Liver (tissue), 9 donors: ENCODE data around the gene CACNA2D1. TPM values are rescaled to one million over a fixed set of nuclear protein-coding genes. Genes with fewer than 3 reads are reported as not detected.

Source experiments
- DNase-seq: peaks from one replicate; pipeline ENCODE4 v3.0.0-alpha.2; 2017; ENCODE audit warnings: low spot score
- H3K27ac ChIP-seq, 2 donors: one replicate each; pipeline ENCODE4 v1.7.0; 2013; ENCODE audit warnings: inconsistent platforms in 2 of 2, low read length in 2 of 2, control low read depth in 1 of 2, low read depth in 1 of 2, mild to moderate bottlenecking in 1 of 2
- H3K27me3 ChIP-seq, 4 donors: one replicate each; pipeline versions ENCODE4 v1.6.1 to v1.7.0; 2013; ENCODE audit warnings: low read length in 3 of 4, inconsistent platforms in 1 of 4, mild to moderate bottlenecking in 1 of 4, moderate library complexity in 1 of 4; ENCODE audit not compliant: control insufficient read depth in 4 of 4, insufficient read depth in 4 of 4
- H3K36me3 ChIP-seq, 4 donors: one replicate each; pipeline versions ENCODE4 v1.6.1 to v1.7.0; 2013; ENCODE audit warnings: low read length in 3 of 4, mild to moderate bottlenecking in 3 of 4, low read depth in 1 of 4, moderate library complexity in 1 of 4; ENCODE audit not compliant: control insufficient read depth in 4 of 4, insufficient read depth in 3 of 4
- H3K4me1 ChIP-seq, 4 donors: one replicate each; pipeline versions ENCODE4 v1.6.1 to v1.7.0; 2013; ENCODE audit warnings: low read length in 3 of 4, mild to moderate bottlenecking in 3 of 4, moderate library complexity in 1 of 4; ENCODE audit not compliant: control insufficient read depth in 4 of 4, insufficient read depth in 4 of 4
- H3K4me3 ChIP-seq, 3 donors: one replicate each; pipeline versions ENCODE4 v1.6.1 to v1.7.0; 2013; ENCODE audit warnings: low read length in 3 of 3, control low read depth in 1 of 3, low read depth in 1 of 3, mild to moderate bottlenecking in 1 of 3
- H3K9ac ChIP-seq, 2 donors: one replicate each; pipeline ENCODE4 v1.7.0; 2013; ENCODE audit warnings: low read length in 2 of 2, mild to moderate bottlenecking in 2 of 2, moderate library complexity in 2 of 2, control low read depth in 1 of 2, low read depth in 1 of 2
- H3K9me3 ChIP-seq, 4 donors: one replicate each; pipeline versions ENCODE4 v1.6.1 to v1.7.0; 2013; ENCODE audit warnings: low read length in 3 of 4; ENCODE audit not compliant: control insufficient read depth in 4 of 4
- EGR1 ChIP-seq, 2 donors: IDR thresholded peaks; 2 replicates each; pipeline ENCODE4 v1.6.1; 2016 to 2018; ENCODE audit warnings: antibody characterized with exemption in 2 of 2, low read depth in 2 of 2
- FOXA1 ChIP-seq: IDR thresholded peaks from 2 replicates; pipeline ENCODE4 v1.6.1; 2016; ENCODE audit warnings: antibody characterized with exemption
- FOXA2 ChIP-seq: IDR thresholded peaks from 2 replicates; pipeline ENCODE4 v1.6.1; 2016; ENCODE audit warnings: antibody characterized with exemption
- GABPA ChIP-seq, 2 donors: IDR thresholded peaks in 1 of 2; conservative IDR thresholded peaks in 1 of 2; 2 replicates each; pipeline ENCODE4 v1.6.1; 2016; ENCODE audit warnings: antibody characterized with exemption in 2 of 2, mild to moderate bottlenecking in 1 of 2, moderate library complexity in 1 of 2
- HNF4A ChIP-seq, 2 donors: conservative IDR thresholded peaks; 2 replicates each; pipeline ENCODE4 v1.6.1; 2016; ENCODE audit warnings: antibody characterized with exemption in 2 of 2, mild to moderate bottlenecking in 2 of 2
- JUND ChIP-seq, 2 donors: IDR thresholded peaks; 2 replicates each; pipeline ENCODE4 v1.6.1; 2016; ENCODE audit warnings: antibody characterized with exemption in 2 of 2
- NR2F2 ChIP-seq: IDR thresholded peaks from 2 replicates; pipeline ENCODE4 v1.6.1; 2016; ENCODE audit warnings: antibody characterized with exemption
- RAD21 ChIP-seq, 2 donors: IDR thresholded peaks; 2 replicates each; pipeline ENCODE4 v1.6.1; 2016; ENCODE audit warnings: antibody characterized with exemption in 2 of 2, mild to moderate bottlenecking in 2 of 2
- RXRA ChIP-seq, 2 donors: IDR thresholded peaks; 2 replicates each; pipeline ENCODE4 v1.6.1; 2017 to 2018; ENCODE audit warnings: antibody characterized with exemption in 2 of 2, mild to moderate bottlenecking in 1 of 2
- SP1 ChIP-seq: IDR thresholded peaks from 2 replicates; pipeline ENCODE4 v1.6.1; 2018; ENCODE audit warnings: antibody characterized with exemption, mild to moderate bottlenecking
- TAF1 ChIP-seq: conservative IDR thresholded peaks from 2 replicates; pipeline ENCODE4 v1.6.1; 2016; ENCODE audit warnings: antibody characterized with exemption, mild to moderate bottlenecking
- YY1 ChIP-seq: IDR thresholded peaks from 2 replicates; pipeline ENCODE4 v1.6.1; 2016; ENCODE audit warnings: antibody characterized with exemption, mild to moderate bottlenecking
- WGBS: extraction: QIAGEN DNeasy Blood & Tissue Kit; methylation state at CpG from one replicate; pipeline ENCODE4 v1.1.7; 2013; 5-methylcytosine and 5-hydroxymethylcytosine counted together
- polyA plus RNA-seq, 2 donors: library from polyadenylated mRNA; stranded (reverse) in 1 of 2; unstranded in 1 of 2; fragments of 200-250 nt in 1 of 2; fragments of >200 nt in 1 of 2; fragmentation: Nextera tagmentation in 1 of 2; extraction: Ambion mirVana in 1 of 2; gene quantifications; one replicate each; pipeline versions ENCODE4 v1.2.1 to v1.2.3, GENCODE V29; 2013 to 2015
- total RNA-seq, 2 donors: library from RNA; depleted of rRNA; stranded (reverse); fragments of >200 nt; gene quantifications; one replicate each; pipeline ENCODE4 v1.2.3, GENCODE V29; 2014
- TF ChIP-seq, protein P1 (sequence below): IDR thresholded peaks from 2 replicates; pipeline ENCODE4 v1.6.1; 2016; ENCODE audit warnings: antibody characterized with exemption
- TF ChIP-seq, protein P2 (sequence below): fragments of 150-350 bp; IDR thresholded peaks from 2 replicates; pipeline ENCODE4 v1.5.1; 2017; ENCODE audit warnings: improper control_type of control experiment, low read depth, low read length; ENCODE audit not compliant: missing input control
- TF ChIP-seq, protein P3 (sequence below): IDR thresholded peaks from 2 replicates; pipeline ENCODE4 v1.6.1; 2016; ENCODE audit warnings: antibody characterized with exemption, mild to moderate bottlenecking
- TF ChIP-seq, protein P4 (sequence below): IDR thresholded peaks from 2 replicates; pipeline ENCODE4 v1.6.1; 2016; ENCODE audit warnings: antibody characterized with exemption
- TF ChIP-seq, protein P5 (sequence below): IDR thresholded peaks from 2 replicates; pipeline ENCODE4 v1.6.1; 2016; ENCODE audit warnings: antibody characterized with exemption
- donor health status: healthy.
- donor health status: healthy.
- donor health status: healthy.
- donor health status: healthy.
- donor health status: healthy.

The CACNA2D1 gene
- total and polyA plus RNA-seq, 4 donors = 0.42 to 2.3 (median 0.94) TPM

DNA sequence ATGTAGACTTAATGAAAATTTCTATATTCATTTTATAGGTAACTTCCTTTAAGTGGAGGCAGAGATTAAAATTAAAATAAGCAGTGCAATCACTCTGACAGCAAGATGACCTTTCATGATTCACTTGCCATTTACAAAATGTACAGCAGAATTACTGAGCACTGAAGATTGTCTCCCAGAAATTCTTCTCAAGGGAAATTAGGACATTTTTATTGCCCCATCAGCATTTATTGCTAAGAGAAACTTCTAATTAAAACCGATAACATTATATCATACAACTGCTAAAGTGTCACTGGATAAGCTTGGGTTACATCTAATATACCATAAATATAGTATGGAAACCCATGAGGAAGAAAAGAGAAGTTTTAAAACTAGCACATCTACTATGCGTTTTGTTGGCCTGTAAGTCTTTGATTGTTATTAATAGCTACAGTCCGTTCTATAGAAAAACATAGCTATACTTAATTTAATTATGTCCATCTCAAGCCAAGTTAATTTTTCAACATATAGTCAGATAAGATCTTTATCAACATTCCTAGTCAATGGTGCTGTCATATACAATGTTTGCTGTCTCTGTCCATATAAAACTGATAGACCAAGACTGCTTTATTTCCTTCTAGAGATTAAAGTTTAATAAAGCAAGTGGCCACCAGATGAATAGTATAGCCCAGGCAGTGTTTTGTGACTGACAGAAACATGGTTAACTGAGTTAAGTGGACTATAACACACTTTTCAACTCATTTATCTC, 456.7 kb downstream of the CACNA2D1 start:
- no peaks in the 10 kb centered on the region for H3K27me3 ChIP-seq
- no peaks in the 10 kb centered on the region for H3K9me3 ChIP-seq
- no peaks in the 10 kb centered on the region for H3K4me1 ChIP-seq
- no peak overlapping the region for H3K9ac ChIP-seq
- TF ChIP-seq, protein P1, sequence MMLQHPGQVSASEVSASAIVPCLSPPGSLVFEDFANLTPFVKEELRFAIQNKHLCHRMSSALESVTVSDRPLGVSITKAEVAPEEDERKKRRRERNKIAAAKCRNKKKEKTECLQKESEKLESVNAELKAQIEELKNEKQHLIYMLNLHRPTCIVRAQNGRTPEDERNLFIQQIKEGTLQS = no peak
- TF ChIP-seq SP1 (no peak), TAF1 (no peak), FOXA1 (no peak), GABPA (IDR thresholded peaks at IDR 0.05 in 1 of 2, conservative IDR thresholded peaks at IDR 0.05 in 1 of 2) (no peak), HNF4A (conservative IDR thresholded peaks at IDR 0.05) (no peak), YY1 (no peak), RXRA (IDR thresholded peaks at IDR 0.05) (no peak), RAD21 (IDR thresholded peaks at IDR 0.05) (no peak), EGR1 (IDR thresholded peaks at IDR 0.05; ENCODE audit: low read depth in 2 of 2) (no peak), JUND (IDR thresholded peaks at IDR 0.05) (no peak), FOXA2 (no peak), NR2F2 (no peak)
- TF ChIP-seq, protein P2, sequence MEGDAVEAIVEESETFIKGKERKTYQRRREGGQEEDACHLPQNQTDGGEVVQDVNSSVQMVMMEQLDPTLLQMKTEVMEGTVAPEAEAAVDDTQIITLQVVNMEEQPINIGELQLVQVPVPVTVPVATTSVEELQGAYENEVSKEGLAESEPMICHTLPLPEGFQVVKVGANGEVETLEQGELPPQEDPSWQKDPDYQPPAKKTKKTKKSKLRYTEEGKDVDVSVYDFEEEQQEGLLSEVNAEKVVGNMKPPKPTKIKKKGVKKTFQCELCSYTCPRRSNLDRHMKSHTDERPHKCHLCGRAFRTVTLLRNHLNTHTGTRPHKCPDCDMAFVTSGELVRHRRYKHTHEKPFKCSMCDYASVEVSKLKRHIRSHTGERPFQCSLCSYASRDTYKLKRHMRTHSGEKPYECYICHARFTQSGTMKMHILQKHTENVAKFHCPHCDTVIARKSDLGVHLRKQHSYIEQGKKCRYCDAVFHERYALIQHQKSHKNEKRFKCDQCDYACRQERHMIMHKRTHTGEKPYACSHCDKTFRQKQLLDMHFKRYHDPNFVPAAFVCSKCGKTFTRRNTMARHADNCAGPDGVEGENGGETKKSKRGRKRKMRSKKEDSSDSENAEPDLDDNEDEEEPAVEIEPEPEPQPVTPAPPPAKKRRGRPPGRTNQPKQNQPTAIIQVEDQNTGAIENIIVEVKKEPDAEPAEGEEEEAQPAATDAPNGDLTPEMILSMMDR = no peak
- TF ChIP-seq, protein P3, sequence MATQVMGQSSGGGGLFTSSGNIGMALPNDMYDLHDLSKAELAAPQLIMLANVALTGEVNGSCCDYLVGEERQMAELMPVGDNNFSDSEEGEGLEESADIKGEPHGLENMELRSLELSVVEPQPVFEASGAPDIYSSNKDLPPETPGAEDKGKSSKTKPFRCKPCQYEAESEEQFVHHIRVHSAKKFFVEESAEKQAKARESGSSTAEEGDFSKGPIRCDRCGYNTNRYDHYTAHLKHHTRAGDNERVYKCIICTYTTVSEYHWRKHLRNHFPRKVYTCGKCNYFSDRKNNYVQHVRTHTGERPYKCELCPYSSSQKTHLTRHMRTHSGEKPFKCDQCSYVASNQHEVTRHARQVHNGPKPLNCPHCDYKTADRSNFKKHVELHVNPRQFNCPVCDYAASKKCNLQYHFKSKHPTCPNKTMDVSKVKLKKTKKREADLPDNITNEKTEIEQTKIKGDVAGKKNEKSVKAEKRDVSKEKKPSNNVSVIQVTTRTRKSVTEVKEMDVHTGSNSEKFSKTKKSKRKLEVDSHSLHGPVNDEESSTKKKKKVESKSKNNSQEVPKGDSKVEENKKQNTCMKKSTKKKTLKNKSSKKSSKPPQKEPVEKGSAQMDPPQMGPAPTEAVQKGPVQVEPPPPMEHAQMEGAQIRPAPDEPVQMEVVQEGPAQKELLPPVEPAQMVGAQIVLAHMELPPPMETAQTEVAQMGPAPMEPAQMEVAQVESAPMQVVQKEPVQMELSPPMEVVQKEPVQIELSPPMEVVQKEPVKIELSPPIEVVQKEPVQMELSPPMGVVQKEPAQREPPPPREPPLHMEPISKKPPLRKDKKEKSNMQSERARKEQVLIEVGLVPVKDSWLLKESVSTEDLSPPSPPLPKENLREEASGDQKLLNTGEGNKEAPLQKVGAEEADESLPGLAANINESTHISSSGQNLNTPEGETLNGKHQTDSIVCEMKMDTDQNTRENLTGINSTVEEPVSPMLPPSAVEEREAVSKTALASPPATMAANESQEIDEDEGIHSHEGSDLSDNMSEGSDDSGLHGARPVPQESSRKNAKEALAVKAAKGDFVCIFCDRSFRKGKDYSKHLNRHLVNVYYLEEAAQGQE = no peak
- TF ChIP-seq, protein P4, sequence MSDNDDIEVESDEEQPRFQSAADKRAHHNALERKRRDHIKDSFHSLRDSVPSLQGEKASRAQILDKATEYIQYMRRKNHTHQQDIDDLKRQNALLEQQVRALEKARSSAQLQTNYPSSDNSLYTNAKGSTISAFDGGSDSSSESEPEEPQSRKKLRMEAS = no peak
- TF ChIP-seq, protein P5, sequence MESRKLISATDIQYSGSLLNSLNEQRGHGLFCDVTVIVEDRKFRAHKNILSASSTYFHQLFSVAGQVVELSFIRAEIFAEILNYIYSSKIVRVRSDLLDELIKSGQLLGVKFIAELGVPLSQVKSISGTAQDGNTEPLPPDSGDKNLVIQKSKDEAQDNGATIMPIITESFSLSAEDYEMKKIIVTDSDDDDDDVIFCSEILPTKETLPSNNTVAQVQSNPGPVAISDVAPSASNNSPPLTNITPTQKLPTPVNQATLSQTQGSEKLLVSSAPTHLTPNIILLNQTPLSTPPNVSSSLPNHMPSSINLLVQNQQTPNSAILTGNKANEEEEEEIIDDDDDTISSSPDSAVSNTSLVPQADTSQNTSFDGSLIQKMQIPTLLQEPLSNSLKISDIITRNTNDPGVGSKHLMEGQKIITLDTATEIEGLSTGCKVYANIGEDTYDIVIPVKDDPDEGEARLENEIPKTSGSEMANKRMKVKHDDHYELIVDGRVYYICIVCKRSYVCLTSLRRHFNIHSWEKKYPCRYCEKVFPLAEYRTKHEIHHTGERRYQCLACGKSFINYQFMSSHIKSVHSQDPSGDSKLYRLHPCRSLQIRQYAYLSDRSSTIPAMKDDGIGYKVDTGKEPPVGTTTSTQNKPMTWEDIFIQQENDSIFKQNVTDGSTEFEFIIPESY = no peak
- H3K27ac ChIP-seq = no peak overlapping the region
- no peaks in the 10 kb centered on the region for H3K36me3 ChIP-seq
- WGBS = 80% methylated on average over 3 of the region's 3 CpGs
- H3K4me3 ChIP-seq = no peak overlapping the region
- no peak for DNase-seq
